CD4-positive, alpha-beta T cell (primary cell): Measurements from ENCODE around the gene PRKAA2. TPM values are rescaled to one million over a fixed set of nuclear protein-coding genes. Genes with fewer than 3 reads are reported as not detected.

Source experiments
- ATAC-seq: fragments of 200-7000 bp; cut with Tn5 transposase; one replicate; pipeline ENCODE4 v1.10.0; 2022; ENCODE audit warnings: mild to moderate bottlenecking; ENCODE audit not compliant: poor library complexity
- CTCF ChIA-PET: fragments of 350-600 bp; sonication (Branson Sonifier 250); formaldehyde crosslinking; loops from one replicate; lab custom pipeline; 2021; ENCODE audit warnings: antibody characterized with exemption, inconsistent platforms; lab: Charles Lee
- POLR2A ChIA-PET: fragments of 350-600 bp; sonication (Branson Sonifier 250); formaldehyde crosslinking; loops from one replicate; lab custom pipeline; 2021; ENCODE audit warnings: antibody characterized with exemption, inconsistent platforms; lab: Charles Lee
- DNase-seq, 14 experiments: peaks; one replicate each; pipeline ENCODE4 v3.0.0-alpha.2; 2013 to 2020; ENCODE audit warnings: mixed read lengths in 2 of 14
- H3K27ac ChIP-seq, 2 donors: one replicate each; pipeline versions ENCODE4 v1.5.1 to v1.7.0; 2013; ENCODE audit warnings: low read length in 2 of 2, low read depth in 1 of 2, mild to moderate bottlenecking in 1 of 2
- H3K27me3 ChIP-seq, 2 experiments: 1 replicate in 1 of 2; 2 replicates in 1 of 2; pipeline versions ENCODE4 v1.6.1 to v1.7.0; 2013; ENCODE audit warnings: low read length in 2 of 2, control low read depth in 1 of 2, mild to moderate bottlenecking in 1 of 2, moderate library complexity in 1 of 2; ENCODE audit not compliant: insufficient read depth in 2 of 2, control insufficient read depth in 1 of 2
- H3K36me3 ChIP-seq: one replicate; pipeline ENCODE4 v1.6.1; 2013; ENCODE audit warnings: low read length, control low read depth; ENCODE audit not compliant: insufficient read depth
- H3K4me1 ChIP-seq: one replicate; pipeline ENCODE4 v1.6.1; 2013; ENCODE audit warnings: low read length, control low read depth; ENCODE audit not compliant: insufficient read depth
- H3K4me3 ChIP-seq: one replicate; pipeline ENCODE4 v1.5.1; 2013; ENCODE audit warnings: mild to moderate bottlenecking, low read length, moderate library complexity
- H3K9me3 ChIP-seq, 2 experiments: 1 replicate in 1 of 2; 2 replicates in 1 of 2; pipeline versions ENCODE4 v1.6.1 to v1.7.0; 2013; ENCODE audit warnings: low read length in 2 of 2, mild to moderate bottlenecking in 2 of 2, control low read depth in 1 of 2, moderate library complexity in 1 of 2; ENCODE audit not compliant: control insufficient read depth in 1 of 2, insufficient read depth in 1 of 2
- H3K27ac Mint-ChIP-seq: one replicate; pipeline ENCODE4 v1.8.0; 2020; ENCODE audit warnings: mixed read lengths
- H3K27me3 Mint-ChIP-seq: one replicate; pipeline ENCODE4 v1.8.0; 2021; ENCODE audit warnings: mixed read lengths
- H3K36me3 Mint-ChIP-seq: one replicate; pipeline ENCODE4 v1.8.0; 2021; ENCODE audit warnings: low read depth, mixed read lengths
- H3K4me1 Mint-ChIP-seq: one replicate; pipeline ENCODE4 v1.8.0; 2021; ENCODE audit warnings: low read depth, mixed read lengths
- H3K4me3 Mint-ChIP-seq: one replicate; pipeline ENCODE4 v1.8.0; 2020; ENCODE audit warnings: mild to moderate bottlenecking, mixed read lengths
- H3K9me3 Mint-ChIP-seq: one replicate; pipeline ENCODE4 v1.8.0; 2020; ENCODE audit warnings: mixed read lengths
- CTCF ChIP-seq: fragments of 200-600 bp; IDR thresholded peaks from one replicate; pipeline ENCODE4 v1.8.0; 2022; ENCODE audit warnings: antibody characterized with exemption, mild to moderate bottlenecking
- intact Hi-C, 2 experiments: fragments of 100-400 bp; cut with DNase I in 1 of 2; cut with micrococcal nuclease in 1 of 2; formaldehyde crosslinking; loops; one replicate each; pipeline versions ENCODE4 v1.15.1 to v1.9.0; 2023 to 2025; cut with DNase I, micrococcal nuclease
- total RNA-seq, 174 experiments: library from RNA in 2 of 174; stranded (reverse) in 2 of 174; gene quantifications; one replicate each; pipeline ENCODE4 v1.2.3 and lab custom pipeline; 2021 to 2026

PRKAA2 gene
- total RNA-seq, 2 experiments from 2014 or later: not detected

DNA sequence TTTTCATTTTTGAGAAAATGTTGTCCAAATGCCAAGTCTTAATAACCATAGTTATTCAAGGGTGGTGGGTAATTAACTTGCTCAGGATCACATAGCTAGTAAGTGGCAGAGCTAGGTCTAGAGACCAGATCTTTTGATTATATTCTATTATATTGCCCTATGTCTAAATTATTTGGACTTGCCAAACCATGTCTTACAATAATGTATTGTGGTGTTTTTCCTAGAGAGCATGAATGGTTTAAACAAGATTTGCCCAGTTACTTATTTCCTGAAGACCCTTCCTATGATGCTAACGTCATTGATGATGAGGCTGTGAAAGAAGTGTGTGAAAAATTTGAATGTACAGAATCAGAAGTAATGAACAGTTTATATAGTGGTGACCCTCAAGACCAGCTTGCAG, 58.6 kb downstream of the PRKAA2 start:
- H3K36me3 Mint-ChIP-seq: no peaks in the 10 kb centered on the region
- ChIA-PET POLR2A (no interaction called here), CTCF (no interaction called here)

DNA sequence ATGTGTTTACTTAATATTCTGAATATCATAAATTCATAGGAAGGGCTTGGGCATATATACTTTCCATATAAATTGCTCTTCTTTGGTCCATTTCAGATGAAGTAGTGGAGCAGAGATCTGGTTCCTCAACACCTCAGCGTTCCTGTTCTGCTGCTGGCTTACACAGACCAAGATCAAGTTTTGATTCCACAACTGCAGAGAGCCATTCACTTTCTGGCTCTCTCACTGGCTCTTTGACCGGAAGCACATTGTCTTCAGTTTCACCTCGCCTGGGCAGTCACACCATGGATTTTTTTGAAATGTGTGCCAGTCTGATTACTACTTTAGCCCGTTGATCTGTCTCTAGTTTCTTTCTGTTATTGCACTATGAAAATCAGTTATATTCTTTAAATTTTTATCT, 62.3 kb downstream of the PRKAA2 start:
- no peak for ATAC-seq
- Histone ChIP-seq H3K4me1 (no peaks in the 10 kb centered on the region), H3K9me3 (no peaks in the 10 kb centered on the region), H3K4me3 (no peak overlapping the region), H3K36me3 (no peaks in the 10 kb centered on the region), H3K27ac (no peak overlapping the region), H3K27me3 (no peaks in the 10 kb centered on the region)
- intact Hi-C loops: loop anchor here in 1 of 2 experiments (5.0 to 10.0 kb wide), 2 partner anchors 1420 to 1573 kb away; no protein-coding TSS in a partner anchor
- Mint-ChIP-seq H3K27ac (no peak overlapping the region), H3K9me3 (no peaks in the 10 kb centered on the region), H3K36me3 (no peaks in the 10 kb centered on the region), H3K4me1 (no peaks in the 10 kb centered on the region), H3K27me3 (peaks cover 34% of the 10 kb centered on the region), H3K4me3 (no peak overlapping the region)
- ChIA-PET CTCF (no interaction called here), POLR2A (no interaction called here)
- no peak for DNase-seq
- no peak for TF ChIP-seq CTCF

More for the DNA sequence above, 58.6 kb downstream of the PRKAA2 start:
- no peak for TF ChIP-seq CTCF
- ATAC-seq: no peak
- H3K36me3 ChIP-seq: no peaks in the 10 kb centered on the region
- H3K27me3 Mint-ChIP-seq: peaks cover 11% of the 10 kb centered on the region
- no peaks in the 10 kb centered on the region for H3K4me1 Mint-ChIP-seq
- H3K27ac Mint-ChIP-seq: no peak overlapping the region
- no peaks in the 10 kb centered on the region for H3K9me3 Mint-ChIP-seq
- no peak overlapping the region for H3K4me3 Mint-ChIP-seq
- no peak overlapping the region for H3K27ac ChIP-seq
- H3K27me3 ChIP-seq: no peaks in the 10 kb centered on the region
- H3K4me3 ChIP-seq: no peak overlapping the region
- H3K9me3 ChIP-seq: peaks cover 3 to 5% of the 10 kb centered on the region in 2 experiments
- H3K4me1 ChIP-seq: no peaks in the 10 kb centered on the region
- no peak for DNase-seq
- intact Hi-C loops: loop anchor here in 1 of 2 experiments (10.0 kb wide), 1 partner anchor 1569 kb away; no protein-coding TSS in a partner anchor

- POLR2A ChIA-PET: no interaction called here
- intact Hi-C loops: loop anchor here in 1 of 2 experiments (5.0 to 10.0 kb wide), 2 partner anchors 1422 to 1575 kb away; no protein-coding TSS in a partner anchor
- DNase-seq (peak in 4 of 14 experiments; percentile 3 to 39 (median 33)), ATAC-seq (peak; percentile 32)
- H3K4me3 ChIP-seq: no peak overlapping the region
- Mint-ChIP-seq H3K4me3 (no peak overlapping the region), H3K27ac (no peak overlapping the region), H3K4me1 (no peaks in the 10 kb centered on the region), H3K27me3 (peaks cover 31% of the 10 kb centered on the region), H3K36me3 (no peaks in the 10 kb centered on the region), H3K9me3 (no peaks in the 10 kb centered on the region)
- no peaks in the 10 kb centered on the region for H3K36me3 ChIP-seq
- no peak overlapping the region for H3K27ac ChIP-seq
- peak; percentile 74 for TF ChIP-seq CTCF
- CTCF ChIA-PET: no interaction called here
- H3K4me1 ChIP-seq: no peaks in the 10 kb centered on the region
- no peaks in the 10 kb centered on the region for H3K9me3 ChIP-seq
- no peaks in the 10 kb centered on the region for H3K27me3 ChIP-seq
Measured at GRCh38 chr1:56709269-56709880, 64.3 kb downstream of the PRKAA2 start.
